Islet precursor cell (in vitro differentiated cells): ENCODE measurements around the gene EPHB1.
"Not testable (repeated sequence)": the region's sequence is repeated elsewhere in the genome, so short reads cannot be mapped to it uniquely, and the experiment has no call there.

Source experiments
- DNase-seq: peaks from one replicate; pipeline ENCODE4 v3.0.0-alpha.2; 2018

Gene EPHB1

DNA sequence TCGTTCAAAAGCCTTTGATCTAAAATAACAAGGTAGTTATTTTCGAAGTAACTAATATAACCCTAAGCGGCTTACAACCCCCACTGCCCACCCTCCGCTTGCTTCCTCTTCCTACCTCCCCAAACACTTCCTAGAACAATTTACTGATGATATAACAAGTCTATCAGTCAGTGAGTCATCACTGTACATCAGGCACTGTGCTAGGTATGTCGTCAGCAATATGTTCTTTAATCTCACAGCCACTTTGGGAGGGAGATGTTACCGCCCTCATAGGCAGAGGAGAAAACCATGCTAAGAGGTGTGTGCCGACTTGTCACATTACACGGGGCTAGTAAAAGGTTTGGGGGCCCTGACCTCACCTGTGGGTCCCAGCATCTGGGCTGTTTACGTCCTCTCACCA lies 381.8 kb downstream of the EPHB1 start:
- DNase-seq, result no peak

DNA sequence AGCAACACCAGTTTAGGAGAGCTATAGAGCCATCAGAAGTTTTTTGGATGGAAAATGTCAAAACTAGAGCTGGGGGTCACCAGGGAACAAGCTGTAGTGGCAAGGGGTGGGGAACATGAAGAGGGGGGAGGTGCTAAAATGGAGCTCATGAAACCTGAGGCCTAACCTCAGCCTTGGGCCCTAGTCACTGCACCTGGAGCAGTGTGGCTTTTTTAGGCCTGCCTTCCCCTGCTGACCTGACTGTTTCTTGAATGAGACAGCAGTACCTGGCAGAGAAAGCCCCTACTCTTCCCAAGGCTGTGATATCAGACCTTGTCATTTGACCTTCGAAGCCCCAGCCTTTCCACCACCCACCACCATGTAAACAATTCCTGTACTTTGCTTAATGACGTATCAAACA lies 383.5 kb downstream of the EPHB1 start:
- DNase-seq, result no peak

DNA sequence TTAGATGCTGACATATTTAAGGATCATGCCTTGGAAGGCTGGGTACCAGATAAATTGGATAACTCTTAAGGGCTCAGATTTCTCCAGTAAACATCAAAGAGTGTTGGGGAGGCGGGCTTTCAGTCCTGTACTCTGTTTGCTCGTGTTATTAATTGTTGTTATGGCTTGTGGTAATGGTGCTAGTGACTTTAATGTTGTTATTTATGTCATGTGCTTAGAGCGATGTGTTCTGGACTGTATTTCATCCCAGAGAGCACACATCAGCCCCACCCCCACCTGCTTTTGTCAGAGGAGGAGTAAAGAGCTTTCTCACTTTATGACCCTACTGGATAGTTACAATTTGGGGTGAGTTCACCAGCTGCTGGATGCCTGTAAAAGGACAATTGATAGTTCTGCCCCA lies 386.3 kb downstream of the EPHB1 start:
- no peak for DNase-seq

DNA sequence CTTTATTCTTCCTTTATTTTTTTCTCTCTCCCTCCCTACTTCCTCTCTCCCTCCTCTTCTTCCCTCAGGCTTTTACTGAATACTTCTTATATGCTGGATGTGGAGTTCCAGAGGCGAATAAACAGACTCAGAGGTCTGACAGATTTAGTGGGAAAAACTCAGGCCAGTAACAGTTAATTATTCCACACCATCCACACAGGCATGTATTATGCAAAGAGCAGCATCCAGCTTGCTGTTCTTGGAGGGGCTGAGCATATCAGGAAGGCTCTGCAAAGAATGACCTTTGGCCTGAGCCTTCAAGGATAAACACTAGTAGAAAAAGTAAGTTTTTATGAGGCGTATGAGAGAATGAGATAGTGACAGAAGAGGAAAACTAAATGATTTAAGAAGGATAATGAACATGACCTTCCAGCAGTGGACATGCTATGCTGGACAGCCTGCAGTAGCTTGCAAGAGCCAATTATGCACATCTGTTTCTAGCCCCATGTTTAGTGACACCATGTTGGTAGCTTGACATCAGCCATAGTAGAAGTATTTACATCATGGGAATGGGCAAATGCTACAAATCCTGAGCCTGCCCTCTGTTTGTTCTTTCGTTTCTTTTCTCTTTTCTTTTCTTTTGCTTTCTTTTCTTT lies 387.4 kb downstream of the EPHB1 start:
- no peak for DNase-seq

DNA sequence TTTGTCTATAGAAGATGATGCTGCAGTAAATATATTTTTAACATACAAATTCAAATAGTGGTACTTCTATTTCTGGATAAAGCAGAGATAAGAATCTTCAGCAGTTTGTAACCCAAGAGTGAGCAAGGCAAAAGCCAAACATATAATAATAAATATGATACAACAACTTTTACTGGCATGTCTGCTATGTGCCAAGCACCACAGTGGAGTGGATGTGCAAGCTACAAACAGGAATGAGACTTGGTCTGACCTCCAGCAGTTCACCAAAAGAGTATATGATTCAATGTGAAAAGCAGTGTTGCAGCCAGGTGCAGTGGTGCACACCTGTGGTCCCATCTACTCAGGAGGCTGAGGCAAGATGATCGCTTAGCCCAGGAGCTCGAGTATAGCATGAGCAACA lies 395.6 kb downstream of the EPHB1 start:
- no peak for DNase-seq

DNA sequence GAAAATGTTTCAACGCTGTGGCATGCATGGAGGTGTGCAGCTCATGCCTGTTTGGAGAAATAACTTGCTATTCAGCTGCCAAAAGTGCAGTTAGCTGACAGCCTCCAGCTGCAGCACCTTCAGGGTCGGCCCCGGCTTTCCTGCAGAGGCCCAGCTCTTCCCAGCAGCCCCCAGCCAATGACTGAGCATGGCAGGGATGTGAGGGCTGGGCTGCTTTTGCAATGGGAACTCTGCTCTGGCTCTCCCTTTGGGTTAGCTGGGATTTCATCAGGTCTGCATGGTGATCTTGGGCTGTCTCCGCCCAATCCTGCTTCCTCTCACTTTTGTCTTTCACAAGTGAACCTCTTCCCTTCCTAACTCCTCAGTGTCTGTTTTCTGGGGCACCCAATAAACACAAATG lies 396.6 kb downstream of the EPHB1 start:
- no peak for DNase-seq

DNA sequence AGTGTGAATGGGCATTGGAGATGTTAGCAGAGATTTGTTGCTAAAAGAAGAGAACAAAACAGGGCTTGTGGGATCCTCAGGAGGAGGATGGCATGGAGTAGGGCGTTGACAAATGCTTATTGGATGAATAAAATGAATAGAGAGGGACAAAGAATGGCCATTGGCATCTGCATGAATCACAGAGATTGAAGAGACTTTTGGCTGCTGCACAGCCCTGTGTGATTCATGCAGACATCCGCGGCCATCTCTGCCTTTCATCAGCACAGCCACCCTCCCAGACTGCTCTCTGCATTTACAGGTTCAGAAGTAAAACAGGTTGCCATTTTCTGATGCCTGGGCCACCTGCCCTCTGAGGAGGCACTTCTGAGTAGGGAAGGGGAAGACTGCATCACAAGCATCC lies 397.9 kb downstream of the EPHB1 start:
- no peak for DNase-seq

DNA sequence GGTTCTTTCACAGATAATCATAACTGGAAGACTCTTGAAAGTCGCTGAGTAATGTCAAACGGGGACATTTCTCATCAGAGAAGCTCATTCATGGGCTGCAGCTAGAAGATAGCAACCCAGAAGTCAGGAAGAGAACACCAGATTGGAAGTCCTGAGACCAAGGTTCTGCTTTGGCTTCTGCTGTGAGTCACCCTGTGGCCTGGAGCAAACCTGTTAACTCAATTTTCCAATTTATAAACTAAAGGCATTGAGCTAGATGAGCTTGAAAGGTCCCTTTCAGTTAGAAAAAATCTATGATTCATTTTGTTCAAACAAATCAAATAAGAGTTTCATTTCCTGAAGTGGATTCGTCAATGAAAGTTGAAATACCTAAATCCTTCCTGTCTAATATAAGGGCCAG lies 402.2 kb downstream of the EPHB1 start:
- no peak for DNase-seq

DNA sequence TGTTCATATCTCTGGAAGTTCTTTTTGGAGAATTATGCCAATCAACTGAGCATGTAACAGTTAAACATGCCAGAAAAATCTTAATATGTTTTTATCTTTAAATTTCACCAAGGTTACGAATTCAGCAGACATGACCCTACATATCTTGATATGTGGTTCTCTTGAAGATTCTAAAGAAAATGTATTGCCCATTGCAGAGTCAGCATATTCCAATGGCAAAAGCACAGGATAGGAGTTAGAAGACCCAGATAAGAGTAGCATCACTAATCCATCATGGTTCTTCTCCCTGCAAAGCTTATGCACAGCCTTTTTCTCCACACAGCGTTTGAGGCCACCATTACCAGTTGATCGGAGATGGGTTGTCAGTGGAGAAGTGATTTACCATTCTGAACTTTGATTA lies 402.8 kb downstream of the EPHB1 start:
- DNase-seq, result no peak

DNA sequence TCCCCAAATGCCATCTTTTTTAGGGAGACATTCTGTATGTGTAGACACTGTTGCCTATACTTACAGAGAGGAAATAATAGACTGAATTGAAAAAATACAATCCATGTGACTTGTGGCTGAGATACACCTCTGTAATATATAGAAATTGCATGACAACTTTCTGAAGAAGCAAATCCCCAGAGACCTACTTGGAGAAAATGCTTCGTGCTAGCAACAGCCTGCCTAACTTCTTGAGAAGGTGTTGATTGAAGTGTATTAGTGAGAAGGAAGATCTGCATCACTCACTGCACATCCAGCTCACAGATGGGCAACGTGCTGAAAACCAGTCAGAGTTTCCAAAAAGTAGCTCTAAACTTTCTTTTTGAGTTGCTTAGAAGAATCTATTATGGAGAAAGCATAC lies 404.1 kb downstream of the EPHB1 start:
- DNase-seq, result no peak

DNA sequence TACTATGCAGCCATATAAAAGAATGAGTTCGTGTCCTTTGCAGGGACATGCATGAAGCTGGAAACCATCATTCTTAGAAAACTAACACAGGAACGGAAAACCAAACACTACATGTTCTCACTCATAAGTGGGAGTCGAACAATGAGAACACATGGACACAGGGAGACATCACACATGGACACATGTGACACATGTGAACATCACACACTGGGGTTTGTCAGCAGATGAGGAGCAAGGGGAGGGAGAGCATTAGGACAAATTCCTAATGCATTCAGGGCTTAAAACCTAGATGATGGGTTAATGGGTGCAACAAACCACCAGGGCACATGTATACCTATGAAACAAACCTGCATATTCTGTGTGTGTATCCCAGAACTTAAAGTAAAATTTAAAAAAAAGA lies 408.0 kb downstream of the EPHB1 start:
- no peak for DNase-seq

DNA sequence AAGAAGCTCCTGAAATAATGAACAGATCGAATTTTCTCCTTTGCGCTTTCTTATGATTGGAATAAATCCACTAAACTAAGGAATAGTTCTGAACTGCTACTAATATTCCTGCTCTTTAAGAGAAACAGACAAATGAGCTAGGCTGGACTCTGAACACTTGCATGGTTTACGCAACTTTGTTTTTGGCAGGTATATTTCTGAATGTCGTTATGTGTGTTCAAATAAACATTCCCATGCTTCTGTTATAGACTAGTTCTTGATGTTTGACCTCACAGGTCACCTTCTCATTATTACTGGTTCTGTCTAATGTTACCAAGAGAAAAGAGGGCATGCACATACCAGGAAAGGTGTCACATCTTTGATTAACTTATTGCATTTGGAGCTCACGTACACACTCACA lies 418.2 kb downstream of the EPHB1 start:
- DNase-seq, result no peak

DNA sequence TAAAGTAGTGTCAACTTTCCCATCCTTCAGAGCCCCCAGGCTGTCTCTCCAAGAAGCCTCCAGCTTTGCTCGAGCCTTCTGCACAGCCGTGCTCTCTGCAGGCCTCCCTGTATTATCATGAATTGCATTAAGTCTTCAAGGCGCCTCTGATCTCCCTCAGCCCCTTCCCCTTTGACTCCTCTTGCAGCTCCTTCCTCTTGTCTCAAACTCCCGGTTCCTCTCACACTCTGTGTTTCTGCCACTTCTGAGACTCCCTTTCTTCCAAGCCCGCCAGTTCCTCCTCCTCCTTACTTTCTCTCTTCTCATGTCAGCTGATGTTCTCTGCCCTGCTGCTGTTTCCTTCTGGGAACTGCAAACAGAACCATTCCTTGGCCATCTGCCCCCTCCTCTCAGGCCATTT lies 418.8 kb downstream of the EPHB1 start:
- DNase-seq, result no peak

DNA sequence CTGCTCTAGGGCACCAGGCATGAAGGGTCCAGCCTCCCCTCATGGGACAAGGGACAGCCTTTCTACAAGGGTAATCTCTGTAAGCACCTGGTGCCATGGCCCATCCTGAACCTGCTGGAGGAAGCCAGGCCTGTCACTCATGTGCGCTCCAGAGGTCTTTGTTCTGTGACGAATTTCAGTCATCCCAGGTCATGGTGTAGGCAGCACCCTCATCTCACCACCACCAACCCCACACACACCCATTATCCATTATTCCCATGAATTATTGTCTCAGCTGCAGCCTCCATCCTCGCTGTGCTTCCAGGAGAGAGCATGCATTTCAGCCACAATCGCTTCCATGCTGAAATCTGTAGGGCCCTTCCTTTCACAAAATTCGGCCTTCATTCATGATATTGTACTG lies 419.3 kb downstream of the EPHB1 start:
- DNase-seq, result no peak

DNA sequence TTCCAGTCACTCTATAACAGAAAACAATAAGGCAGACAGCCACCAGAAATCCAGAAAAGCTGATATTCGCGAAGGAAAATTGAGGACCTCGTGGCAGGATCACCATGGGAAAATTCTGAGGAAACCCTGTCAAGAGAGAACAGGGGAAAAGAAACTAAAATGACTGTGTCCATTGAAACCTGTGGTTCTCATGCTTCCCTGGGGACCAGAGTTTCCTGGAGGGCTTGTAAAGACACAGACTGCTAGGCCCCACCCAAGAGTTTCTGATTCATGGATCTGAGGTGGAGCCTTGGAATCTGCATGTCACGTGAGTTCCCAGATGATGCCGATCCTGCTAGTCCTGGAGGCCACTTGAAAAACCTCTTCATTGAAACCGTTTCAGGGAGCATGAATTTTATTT lies 420.5 kb downstream of the EPHB1 start:
- no peak for DNase-seq

DNA sequence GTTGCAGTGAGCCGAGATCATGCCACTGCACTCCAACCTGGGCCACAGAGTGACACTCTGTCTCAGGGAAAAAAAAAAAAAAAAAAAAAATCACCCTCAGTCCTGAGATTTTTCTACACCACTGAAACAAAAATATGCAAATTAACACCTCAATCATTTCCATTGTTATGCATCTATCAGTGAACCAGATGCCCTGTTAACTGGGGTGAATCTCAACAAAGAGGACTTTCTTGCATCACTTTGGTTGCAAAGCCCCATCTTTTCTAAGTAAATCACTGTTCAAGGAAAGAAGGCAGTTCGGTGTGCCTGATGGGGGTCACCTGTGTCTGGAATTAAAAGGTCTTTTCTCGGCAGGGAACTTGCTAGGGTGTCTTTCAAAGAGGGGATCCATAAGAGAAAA lies 421.6 kb downstream of the EPHB1 start:
- DNase-seq, result no peak

DNA sequence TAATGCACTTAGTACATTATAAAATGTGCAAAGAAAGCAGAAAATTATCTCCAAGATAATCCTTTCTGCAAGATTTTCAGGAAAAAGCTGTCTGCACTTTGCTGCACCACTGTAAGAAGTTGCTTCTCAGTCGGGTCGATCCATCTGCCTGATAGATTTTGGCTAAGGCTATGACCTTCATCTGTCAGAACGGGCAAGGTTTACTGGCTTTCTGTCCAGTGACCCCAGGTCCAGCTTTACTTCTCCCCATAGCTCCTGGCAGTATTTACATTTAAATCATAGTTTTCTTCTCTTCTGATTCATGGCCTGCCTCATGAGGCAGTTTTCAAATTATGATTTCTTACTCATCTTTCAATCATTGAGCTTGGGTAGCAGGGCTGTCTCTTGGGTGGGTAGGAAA lies 422.7 kb downstream of the EPHB1 start:
- DNase-seq, result no peak

DNA sequence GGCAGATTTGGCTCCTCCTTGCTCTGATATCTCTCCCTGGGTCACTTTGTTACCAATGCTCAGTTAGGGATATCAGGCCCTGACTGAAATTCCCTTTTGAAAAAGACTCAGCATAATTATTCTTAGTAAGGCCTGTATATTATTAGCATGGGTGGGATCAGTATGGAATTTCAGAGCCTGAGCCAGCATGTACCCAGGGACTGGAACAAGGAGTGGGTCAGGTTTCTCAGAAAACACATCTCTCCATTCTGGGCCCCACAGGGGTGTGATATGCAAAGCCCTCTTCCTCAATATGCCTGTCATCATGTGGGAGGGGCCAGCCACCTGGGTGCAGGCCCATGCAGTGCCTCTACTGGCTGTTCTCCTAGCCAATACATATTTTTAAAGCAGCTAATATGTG lies 423.2 kb downstream of the EPHB1 start:
- no peak for DNase-seq

DNA sequence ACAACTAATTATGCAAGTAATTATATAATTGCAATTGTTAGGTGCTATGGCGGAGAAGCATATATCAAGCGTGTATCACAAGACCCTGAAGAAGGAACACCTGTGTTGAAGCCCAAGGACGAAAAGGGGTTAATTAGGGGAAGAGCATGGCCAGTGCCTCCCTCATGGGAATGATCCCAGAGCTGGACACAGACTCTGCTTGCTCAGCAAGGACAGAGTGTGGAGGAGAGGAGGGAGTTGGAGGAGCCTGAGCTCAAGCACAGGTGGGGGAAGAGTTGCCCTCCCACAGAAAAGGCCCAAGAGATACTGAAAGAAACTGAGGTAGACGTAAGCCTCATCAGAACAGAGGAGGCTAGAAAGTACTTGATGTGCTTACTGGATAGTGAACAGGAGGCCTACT lies 423.7 kb downstream of the EPHB1 start:
- DNase-seq, result no peak

DNA sequence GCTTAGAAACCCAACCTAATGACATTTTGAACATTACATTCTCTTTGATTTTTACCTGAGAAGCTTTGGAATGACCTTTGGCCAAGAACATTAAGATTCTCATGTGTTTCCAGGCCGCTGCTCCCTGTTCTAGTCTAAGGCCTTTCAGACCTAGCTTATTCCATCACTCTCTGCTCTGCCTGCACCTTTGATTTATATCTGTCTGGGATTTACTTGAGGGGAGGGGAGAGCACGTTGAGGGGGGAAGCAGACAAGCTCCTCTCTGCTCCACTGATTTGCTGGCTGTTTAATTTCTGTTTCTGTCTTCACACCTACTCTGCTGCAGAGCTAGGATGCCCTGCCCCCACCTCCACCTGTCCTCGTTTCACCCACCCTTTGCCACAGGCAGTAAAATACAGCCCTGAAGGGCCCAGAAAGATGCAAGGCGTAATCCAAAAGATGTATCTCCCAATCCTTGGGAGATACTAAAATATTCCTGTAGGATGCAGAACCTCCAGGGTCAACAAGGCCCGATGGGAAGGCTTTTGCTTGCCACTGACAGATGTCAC lies 429.8 kb downstream of the EPHB1 start:
- no peak for DNase-seq

DNA sequence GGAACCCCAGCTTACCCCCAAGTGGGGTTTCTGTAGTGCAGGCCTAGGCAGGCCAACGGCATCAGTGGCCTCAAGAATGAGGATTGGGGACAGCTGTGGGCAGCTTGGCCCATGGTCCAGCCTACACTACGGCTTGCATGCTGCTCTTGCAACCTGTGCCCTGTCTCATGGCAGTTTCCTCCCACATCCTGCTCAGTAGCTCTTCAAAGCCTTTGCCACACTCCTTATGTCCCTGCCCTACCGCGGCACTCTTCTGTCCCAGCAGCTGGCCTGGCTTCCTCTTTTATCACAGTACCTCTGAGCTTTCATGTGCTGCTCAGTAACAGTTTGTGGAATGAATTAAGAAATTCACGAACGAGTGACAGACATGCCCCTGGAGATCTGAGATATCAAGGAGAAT lies 431.0 kb downstream of the EPHB1 start:
- DNase-seq, result no peak

DNA sequence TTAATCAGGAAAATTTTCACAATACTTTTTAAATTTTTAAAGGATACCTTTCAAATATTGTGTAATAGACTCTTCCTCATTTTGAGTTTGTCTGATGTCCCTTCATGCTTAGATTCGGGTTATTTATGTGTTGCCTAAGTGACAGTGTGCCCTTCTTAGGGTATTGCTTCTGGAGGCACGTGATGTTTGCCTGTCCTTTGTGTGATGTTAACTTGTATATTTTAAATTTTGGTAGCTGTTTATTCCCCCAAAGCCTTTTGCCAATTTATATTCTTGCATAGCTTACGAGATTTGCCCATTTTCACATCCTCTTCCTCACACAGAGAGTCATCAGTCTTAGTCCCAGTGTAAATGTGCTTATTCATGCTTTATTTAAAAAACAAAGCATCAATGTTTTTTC lies 433.1 kb downstream of the EPHB1 start:
- no peak for DNase-seq

DNA sequence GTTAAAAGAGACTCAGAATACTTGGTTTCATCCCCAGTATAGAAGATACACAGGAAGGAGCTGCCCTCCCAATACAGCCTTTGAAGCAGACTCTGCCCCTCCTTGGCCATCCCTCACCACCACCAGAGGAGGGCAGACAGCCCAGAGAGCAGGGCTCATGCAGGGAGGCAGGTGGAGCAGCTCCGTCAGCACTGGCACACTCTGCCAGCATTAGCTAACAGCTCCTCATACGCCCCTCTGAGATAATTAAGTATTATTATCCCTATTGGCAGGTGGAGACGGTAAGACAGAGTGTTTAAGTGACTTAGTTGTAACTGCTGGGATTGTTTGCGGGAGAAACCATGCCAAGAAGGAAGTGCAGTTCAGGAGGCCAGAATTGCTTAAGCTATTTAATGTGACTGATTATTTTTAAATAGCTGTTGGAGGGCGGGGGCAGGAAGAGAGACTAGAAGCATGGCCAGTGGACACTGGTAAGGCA lies 434.0 kb downstream of the EPHB1 start:
- no peak for DNase-seq

DNA sequence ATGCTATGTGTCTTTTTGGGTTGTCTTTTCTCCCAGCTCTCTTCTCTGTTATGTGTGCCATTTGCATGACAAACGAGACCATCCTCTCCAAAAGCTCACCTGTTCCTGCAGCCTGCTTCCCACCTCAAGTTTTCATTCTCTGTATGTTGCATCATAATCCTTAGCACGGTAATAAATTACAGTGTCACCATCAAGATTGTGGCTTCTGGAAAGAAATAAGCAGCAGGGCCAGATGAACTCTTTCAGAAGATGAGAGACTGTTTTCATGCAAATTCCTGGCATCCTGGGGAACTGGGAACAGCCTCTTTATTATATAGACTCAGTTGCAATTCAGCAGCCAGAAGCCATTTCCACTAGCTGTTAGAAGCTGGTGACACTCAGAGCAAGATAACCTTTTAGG lies 436.7 kb downstream of the EPHB1 start:
- no peak for DNase-seq

DNA sequence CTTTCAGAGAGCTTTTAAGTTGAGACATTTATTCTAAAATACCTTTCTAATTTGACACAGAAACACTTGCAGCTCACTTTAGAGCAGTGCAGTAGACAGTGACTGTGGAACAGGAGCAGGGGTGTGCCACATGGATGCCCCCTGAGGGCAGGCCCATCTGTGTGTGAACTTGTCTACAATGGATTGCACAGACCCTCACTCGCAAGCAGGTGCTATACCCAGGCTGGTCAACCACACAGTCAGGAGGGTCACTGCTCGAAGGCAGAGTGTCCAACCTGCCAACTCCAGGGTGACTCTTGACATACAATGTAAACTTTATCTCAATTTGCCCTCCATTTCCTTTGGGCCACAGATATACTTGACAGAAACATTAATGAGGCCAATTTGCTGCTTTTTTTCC lies 437.2 kb downstream of the EPHB1 start:
- DNase-seq, result no peak

DNA sequence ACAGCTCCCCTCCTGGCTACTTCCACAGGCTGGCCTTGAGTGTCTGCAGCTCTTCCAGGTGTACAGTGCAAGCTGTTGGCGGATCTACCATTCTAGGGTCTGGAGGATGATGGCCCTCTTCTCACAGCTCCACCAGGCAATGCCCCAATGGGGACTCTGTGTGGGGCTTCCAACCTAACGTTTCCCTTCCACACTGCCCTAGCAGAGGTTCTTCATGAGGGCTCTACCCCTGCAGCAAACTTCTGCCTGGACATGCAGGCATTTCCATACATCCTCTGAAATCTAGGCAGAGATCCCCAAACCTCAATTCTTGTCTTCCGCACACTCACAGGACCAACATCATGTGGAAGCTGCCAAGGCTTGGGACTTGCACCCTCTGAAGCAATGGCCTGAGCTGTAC lies 438.4 kb downstream of the EPHB1 start:
- not testable (repeated sequence) for DNase-seq
